Omental fat pad (tissue), 4 donors: ENCODE measurements around the gene ZNF606. TPM values are rescaled to one million over a fixed set of nuclear protein-coding genes. Genes with fewer than 3 reads are reported as not detected.

Experiments
- ATAC-seq: fragments of 150-250 bp; one replicate; pipeline ENCODE4 v1.9.1; 2016; ENCODE audit warnings: mild to moderate bottlenecking, moderate library complexity; ENCODE audit not compliant: low FRiP score
- DNase-seq: peaks from one replicate; pipeline ENCODE4 v3.0.0-alpha.2; 2019; ENCODE audit warnings: low spot score
- CTCF ChIP-seq, 3 donors: fragments of 450-650 bp; IDR thresholded peaks; one replicate each; pipeline ENCODE4 v1.5.1; 2016 to 2017; ENCODE audit warnings: antibody characterized with exemption in 3 of 3, mild to moderate bottlenecking in 3 of 3, moderate library complexity in 2 of 3
- total RNA-seq, 4 donors: library from RNA; depleted of rRNA; stranded (reverse); fragments of >200 nt; gene quantifications; one replicate each; pipeline ENCODE4 v1.1.0, GENCODE V29; 2016

The ZNF606 gene
- total RNA-seq, 4 donors from 2014 or later = 7.9 to 37.4 (median 8.5) TPM

GRCh38 chr19:58034477-58034793 lies 31.8 kb upstream of the ZNF606 start:
- ATAC-seq (no peak), DNase-seq (no peak)
- TF ChIP-seq CTCF (IDR thresholded peaks at IDR 0.05) = no peak

- ATAC-seq (no peak), DNase-seq (peak; percentile 38)
- no peak for TF ChIP-seq CTCF (IDR thresholded peaks at IDR 0.05)
These were observed 31.3 kb upstream of the ZNF606 start, which contains the start of gene ZSCAN1 for GRCh38 chr19:58033741-58034476. ZSCAN1 (plus strand) TSS chr19:58034025; CDS start chr19:58037837, 3,812 bp downstream.

- ATAC-seq = no peak
- TF ChIP-seq CTCF (IDR thresholded peaks at IDR 0.05) = no peak
- no peak for DNase-seq
These were observed 22.0 kb upstream of the ZNF606 start for GRCh38 chr19:58024661-58025060.

- ATAC-seq = no peak
- no peak for TF ChIP-seq CTCF (IDR thresholded peaks at IDR 0.05)
- no peak for DNase-seq
These were observed 19.7 kb upstream of the ZNF606 start for GRCh38 chr19:58022283-58022660.

- TF ChIP-seq CTCF (IDR thresholded peaks at IDR 0.05) = peak in 1 of 3 donors; percentile 10
- peak; percentile 70 for ATAC-seq
- DNase-seq = no peak
These were observed 19.1 kb upstream of the ZNF606 start for GRCh38 chr19:58021541-58022282.

GRCh38 chr19:58020129-58020528 lies 17.5 kb upstream of the ZNF606 start:
- DNase-seq (no peak), ATAC-seq (no peak)
- no peak for TF ChIP-seq CTCF (IDR thresholded peaks at IDR 0.05)

GRCh38 chr19:58014141-58014540 lies 11.5 kb upstream of the ZNF606 start:
- no peak for TF ChIP-seq CTCF (IDR thresholded peaks at IDR 0.05)
- ATAC-seq = no peak
- no peak for DNase-seq
